HepG2 (cell line): ENCODE measurements around the gene CNEP1R1. TPM values are rescaled to one million over a fixed set of nuclear protein-coding genes. Genes with fewer than 3 reads are reported as not detected.

ENCODE experiments used
- E2F2 ChIP-seq: sonication (generic); formaldehyde crosslinking; IDR thresholded peaks from 2 replicates; pipeline ENCODE4 v1.4.0; 2020; ENCODE audit warnings: missing genetic modification reagents, borderline replicate concordance
- FLYWCH1 ChIP-seq: sonication (generic); formaldehyde crosslinking; IDR thresholded peaks from 2 replicates; pipeline ENCODE4 v1.8.1; 2023; ENCODE audit warnings: mild to moderate bottlenecking, missing genetic modification reagents
- GABPA ChIP-seq, 2 experiments: IDR thresholded peaks; 2 replicates each; pipeline ENCODE4 v1.6.1; 2011 to 2016; ENCODE audit warnings: low read depth in 2 of 2, low read length in 1 of 2, missing biosample characterization in 1 of 2, missing genetic modification characterization in 1 of 2
- HMGXB4 ChIP-seq, 2 experiments: sonication (generic) in 1 of 2; formaldehyde crosslinking in 1 of 2; IDR thresholded peaks; 2 replicates each; pipeline versions ENCODE4 v1.4.0 to v1.6.1; 2018 to 2020; ENCODE audit warnings: missing genetic modification reagents in 2 of 2, borderline replicate concordance in 1 of 2, low read depth in 1 of 2, mild to moderate bottlenecking in 1 of 2, missing biosample characterization in 1 of 2
- KLF11 ChIP-seq: IDR thresholded peaks from 2 replicates; pipeline ENCODE4 v1.6.1; 2016; ENCODE audit warnings: missing compliant biosample characterization
- MAFF ChIP-seq: IDR thresholded peaks from 2 replicates; pipeline ENCODE4 v1.6.1; 2011; ENCODE audit warnings: low read depth, low read length, improper control_type of control experiment
- MTF2 ChIP-seq: sonication (generic); formaldehyde crosslinking; IDR thresholded peaks from 2 replicates; pipeline ENCODE4 v1.5.0; 2020; ENCODE audit warnings: missing genetic modification reagents, borderline replicate concordance
- NR2F2 ChIP-seq: IDR thresholded peaks from 2 replicates; pipeline ENCODE4 v1.6.1; 2012; ENCODE audit warnings: low read depth, inconsistent platforms, borderline replicate concordance
- TSC22D2 ChIP-seq: sonication (generic); formaldehyde crosslinking; IDR thresholded peaks from 2 replicates; pipeline ENCODE4 v1.5.1; 2020; ENCODE audit warnings: missing genetic modification reagents, mild to moderate bottlenecking, borderline replicate concordance
- ZNF142 ChIP-seq: sonication (generic); formaldehyde crosslinking; IDR thresholded peaks from 2 replicates; pipeline ENCODE4 v1.4.0; 2020; ENCODE audit warnings: missing genetic modification reagents
- ZNF558 ChIP-seq: sonication (generic); formaldehyde crosslinking; IDR thresholded peaks from 2 replicates; pipeline ENCODE4 v1.9.0; 2022; ENCODE audit warnings: mild to moderate bottlenecking, missing genetic modification reagents, borderline replicate concordance
- ZNF574 ChIP-seq: sonication (generic); formaldehyde crosslinking; IDR thresholded peaks from 2 replicates; pipeline ENCODE4 v1.4.0; 2020; ENCODE audit warnings: missing genetic modification reagents
- ZNF7 ChIP-seq: IDR thresholded peaks from 2 replicates; pipeline ENCODE4 v1.6.1; 2016; ENCODE audit warnings: missing biosample characterization, missing genetic modification reagents
- polyA plus RNA-seq, 8 experiments: library from polyadenylated mRNA; depleted of rRNA in 3 of 8; stranded (reverse) in 7 of 8; unstranded in 1 of 8; fragments of >200 nt; fragmentation: Illumina TruSeq in 4 of 8; extraction: Trizol in 4 of 8; gene quantifications; 2 replicates each; pipeline versions ENCODE4 v1.2.1 to v1.2.3, GENCODE V29; 2011 to 2016; ENCODE audit warnings: low read depth in 4 of 8, missing spikeins in 1 of 8, mixed read lengths in 1 of 8; ENCODE audit not compliant: insufficient read depth in 1 of 8
- total RNA-seq, 5 experiments: library from RNA; depleted of rRNA; stranded (reverse); fragments of >200 nt; fragmentation: Illumina TruSeq; extraction: Trizol; gene quantifications; 2 replicates each; pipeline ENCODE4 v1.2.3, GENCODE V29; 2016; ENCODE audit warnings: low read depth in 1 of 5
- TF ChIP-seq, protein P1 (sequence below): sonication (generic); formaldehyde crosslinking; IDR thresholded peaks from 2 replicates; pipeline ENCODE4 v1.4.0; 2020; ENCODE audit warnings: mild to moderate bottlenecking, missing genetic modification reagents

Gene CNEP1R1
- total and polyA plus RNA-seq, 2 of the 13 experiments (the other 11 are each of a cell fraction or from before 2014, with no cell fraction given), result 23.6 to 26.8 TPM

DNA sequence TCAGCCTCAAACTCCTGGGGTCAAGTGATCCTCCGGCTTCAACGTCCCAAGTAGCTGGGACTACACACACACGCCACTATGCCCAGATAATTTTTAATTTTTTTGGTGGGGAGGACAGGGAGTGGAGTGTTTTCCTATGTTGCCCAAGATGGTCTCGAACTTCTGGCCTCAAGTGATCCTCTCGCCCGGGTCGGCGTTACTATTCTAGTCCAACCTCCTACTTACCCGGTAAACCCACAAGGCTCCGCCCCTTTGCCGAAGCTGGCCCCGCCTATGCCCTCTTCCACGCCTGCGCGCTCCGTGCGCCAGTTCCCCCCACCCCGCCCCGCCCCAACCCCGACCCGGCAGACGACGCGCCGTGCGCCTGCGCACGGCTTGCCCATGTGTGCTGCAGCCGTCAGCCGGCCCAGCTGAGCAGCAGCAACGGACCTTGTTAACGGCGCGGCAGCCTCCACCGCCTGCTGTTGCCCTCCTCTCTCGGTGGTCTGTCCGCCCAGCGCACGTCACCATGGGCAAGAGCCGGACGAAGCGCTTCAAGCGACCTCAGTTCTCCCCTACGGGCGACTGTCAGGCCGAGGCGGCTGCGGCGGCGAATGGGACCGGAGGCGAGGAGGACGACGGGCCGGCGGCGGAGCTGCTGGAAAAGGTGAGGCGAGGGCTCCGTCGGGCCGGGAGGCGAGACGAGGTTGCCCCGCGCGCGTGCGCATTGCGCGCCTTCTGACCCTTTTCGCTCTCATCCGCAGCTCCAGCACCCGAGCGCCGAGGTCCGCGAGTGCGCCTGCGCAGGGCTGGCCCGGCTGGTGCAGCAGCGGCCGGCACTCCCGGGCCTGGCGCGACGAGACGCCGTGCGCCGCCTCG lies 40.8 kb downstream of the CNEP1R1 start, which contains the start of gene HEATR3 (continued):
- TF ChIP-seq KLF11, result peak; percentile 72; the same call in 1 of the 2 replicates
- TF ChIP-seq, protein P1, sequence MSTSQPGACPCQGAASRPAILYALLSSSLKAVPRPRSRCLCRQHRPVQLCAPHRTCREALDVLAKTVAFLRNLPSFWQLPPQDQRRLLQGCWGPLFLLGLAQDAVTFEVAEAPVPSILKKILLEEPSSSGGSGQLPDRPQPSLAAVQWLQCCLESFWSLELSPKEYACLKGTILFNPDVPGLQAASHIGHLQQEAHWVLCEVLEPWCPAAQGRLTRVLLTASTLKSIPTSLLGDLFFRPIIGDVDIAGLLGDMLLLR, result peak; percentile 96
- peak; percentile 78; the same call in 1 of the 2 replicates for TF ChIP-seq ZNF142
- TF ChIP-seq MTF2 (CRISPR knock-in tag), result peak; percentile 91; the same call in 1 of the 2 replicates
- TF ChIP-seq FLYWCH1 (CRISPR knock-in tag), result 0 out of 2 replicates have a peak, but pooled peaks have one; percentile 42
- TF ChIP-seq HMGXB4 (CRISPR knock-in tag; IDR thresholded peaks at IDR 0.05; ENCODE audit: borderline replicate concordance in 1 of 2, low read depth in 1 of 2), result peak; percentile 54 to 59
- TF ChIP-seq TSC22D2 (CRISPR knock-in tag), result peak; percentile 84; the same call in 1 of the 2 replicates
- no peak for TF ChIP-seq MAFF
- no peak for TF ChIP-seq ZNF558
- peak; percentile 37; the same call in 1 of the 2 replicates for TF ChIP-seq E2F2 (CRISPR knock-in tag)
- no peak for TF ChIP-seq ZNF7 (CRISPR knock-in tag)
- TF ChIP-seq ZNF574 (CRISPR knock-in tag), result peak; percentile 76; the same call in 1 of the 2 replicates
- TF ChIP-seq GABPA (IDR thresholded peaks at IDR 0.05; ENCODE audit: low read depth, low read length), result no peak
- TF ChIP-seq GABPA (CRISPR knock-in tag; IDR thresholded peaks at IDR 0.05; ENCODE audit: low read depth), result no peak
- TF ChIP-seq NR2F2, result no peak
